ENCODE results near the gene FGA.

GRCh38 chr4:154591890-154592289 lies 1.3 kb upstream of the FGA start:
- no peak for TF ChIP-seq CREB1 (IDR thresholded peaks at IDR 0.05; ENCODE audit: low read depth)
- no peak for TF ChIP-seq TAF1 (IDR thresholded peaks at IDR 0.05; ENCODE audit: low read depth)
- no peak for TF ChIP-seq EP300 (IDR thresholded peaks at IDR 0.05; ENCODE audit: borderline replicate concordance)
- no peak for TF ChIP-seq FOXM1 (IDR thresholded peaks at IDR 0.05; ENCODE audit: borderline replicate concordance, low read depth)
- TF ChIP-seq USF1 (IDR thresholded peaks at IDR 0.05): no peak
- TF ChIP-seq, protein P1, sequence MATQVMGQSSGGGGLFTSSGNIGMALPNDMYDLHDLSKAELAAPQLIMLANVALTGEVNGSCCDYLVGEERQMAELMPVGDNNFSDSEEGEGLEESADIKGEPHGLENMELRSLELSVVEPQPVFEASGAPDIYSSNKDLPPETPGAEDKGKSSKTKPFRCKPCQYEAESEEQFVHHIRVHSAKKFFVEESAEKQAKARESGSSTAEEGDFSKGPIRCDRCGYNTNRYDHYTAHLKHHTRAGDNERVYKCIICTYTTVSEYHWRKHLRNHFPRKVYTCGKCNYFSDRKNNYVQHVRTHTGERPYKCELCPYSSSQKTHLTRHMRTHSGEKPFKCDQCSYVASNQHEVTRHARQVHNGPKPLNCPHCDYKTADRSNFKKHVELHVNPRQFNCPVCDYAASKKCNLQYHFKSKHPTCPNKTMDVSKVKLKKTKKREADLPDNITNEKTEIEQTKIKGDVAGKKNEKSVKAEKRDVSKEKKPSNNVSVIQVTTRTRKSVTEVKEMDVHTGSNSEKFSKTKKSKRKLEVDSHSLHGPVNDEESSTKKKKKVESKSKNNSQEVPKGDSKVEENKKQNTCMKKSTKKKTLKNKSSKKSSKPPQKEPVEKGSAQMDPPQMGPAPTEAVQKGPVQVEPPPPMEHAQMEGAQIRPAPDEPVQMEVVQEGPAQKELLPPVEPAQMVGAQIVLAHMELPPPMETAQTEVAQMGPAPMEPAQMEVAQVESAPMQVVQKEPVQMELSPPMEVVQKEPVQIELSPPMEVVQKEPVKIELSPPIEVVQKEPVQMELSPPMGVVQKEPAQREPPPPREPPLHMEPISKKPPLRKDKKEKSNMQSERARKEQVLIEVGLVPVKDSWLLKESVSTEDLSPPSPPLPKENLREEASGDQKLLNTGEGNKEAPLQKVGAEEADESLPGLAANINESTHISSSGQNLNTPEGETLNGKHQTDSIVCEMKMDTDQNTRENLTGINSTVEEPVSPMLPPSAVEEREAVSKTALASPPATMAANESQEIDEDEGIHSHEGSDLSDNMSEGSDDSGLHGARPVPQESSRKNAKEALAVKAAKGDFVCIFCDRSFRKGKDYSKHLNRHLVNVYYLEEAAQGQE (IDR thresholded peaks at IDR 0.05; ENCODE audit: low read depth): no peak
- TF ChIP-seq MAX (IDR thresholded peaks at IDR 0.05): no peak
- TF ChIP-seq RAD21 (IDR thresholded peaks at IDR 0.05; ENCODE audit: low read depth): no peak
- TF ChIP-seq TEAD4 (IDR thresholded peaks at IDR 0.05): no peak
- TF ChIP-seq TCF12 (IDR thresholded peaks at IDR 0.05; ENCODE audit: low read depth): no peak
- TF ChIP-seq ZBTB7A (IDR thresholded peaks at IDR 0.05; ENCODE audit: low read depth): no peak
